Measurements from ENCODE around the gene AMER1. TPM values are rescaled to one million over a fixed set of nuclear protein-coding genes. Genes with fewer than 3 reads are reported as not detected.

AMER1 gene
- total and polyA plus RNA-seq, 2 of the 8 experiments (the other 6 are each of a cell fraction or from before 2014, with no cell fraction given), result 3.3 to 9.4 TPM

DNA sequence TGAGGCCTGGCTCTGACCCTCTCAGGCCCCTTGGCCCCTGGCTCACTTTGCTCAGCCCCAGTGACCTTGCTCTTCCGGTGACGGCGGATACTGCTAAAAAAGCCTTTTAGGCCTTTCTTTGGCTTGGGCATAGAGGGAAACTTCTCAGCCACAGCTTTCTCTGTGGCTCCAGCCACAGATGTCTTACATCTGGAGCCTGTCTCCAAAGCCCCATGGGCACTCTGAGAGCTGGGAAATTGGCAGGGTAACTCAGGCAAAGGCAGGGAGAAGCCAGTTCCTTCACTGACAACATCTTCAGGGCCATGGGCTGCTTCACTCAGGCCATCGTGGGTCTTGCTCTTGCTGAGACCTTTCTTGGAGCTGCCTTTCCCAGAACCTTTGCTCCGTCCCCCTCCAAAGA, 12.8 kb downstream of the AMER1 start:
- H3K4ac ChIP-seq (replicated peaks; ENCODE audit: insufficient read length, low read depth, low read length), result no peak overlapping the region
- H3K36me3 ChIP-seq (ENCODE audit: control insufficient read depth in 2 of 4, insufficient read depth in 4 of 4, low read length in 3 of 4), result peaks cover 0 to 7% (median 2%) of the 10 kb centered on the region in 4 experiments; a peak in 3 of 8 replicates
- H2AK5ac ChIP-seq (ENCODE audit: low read depth, low read length), result no peak overlapping the region
- peaks cover 0 to 1% of the 10 kb centered on the region in 2 experiments for H4K20me1 ChIP-seq (replicated peaks in 1 of 2; ENCODE audit: control insufficient read depth in 1 of 2, insufficient read depth in 2 of 2, low read length in 2 of 2)
- no peak overlapping the region for H3K14ac ChIP-seq (ENCODE audit: insufficient read length)
- H3K79me2 ChIP-seq (ENCODE audit: control insufficient read depth in 1 of 2, insufficient read depth in 2 of 2, low read length in 2 of 2), result no peaks in the 10 kb centered on the region
- H3K18ac ChIP-seq (ENCODE audit: extremely low read depth, low read length), result no peak overlapping the region
- ChIA-PET CTCF (ENCODE audit: partially characterized antibody) (no interaction called here), POLR2A (ENCODE audit: partially characterized antibody) (no interaction called here)
- no peak overlapping the region for H3K4me3 ChIP-seq (ENCODE audit: extremely low read depth in 1 of 4, insufficient read depth in 2 of 4, low read depth in 3 of 4, low read length in 4 of 4)
- no peaks in the 10 kb centered on the region for H3K9me3 ChIP-seq (ENCODE audit: insufficient read depth in 2 of 2, low read depth in 1 of 2, low read length in 1 of 2)
- TF ChIP-seq BCL11A (IDR thresholded peaks at IDR 0.05; ENCODE audit: low read depth in 2 of 2, low read length in 2 of 2) (no peak), GABPA (IDR thresholded peaks at IDR 0.05; ENCODE audit: borderline replicate concordance, insufficient read depth, low read length) (no peak), TAF1 (IDR thresholded peaks at IDR 0.05; ENCODE audit: low read depth, low read length) (no peak), RXRA (IDR thresholded peaks at IDR 0.05; ENCODE audit: insufficient read depth, low read depth, low read length) (no peak), SIX5 (IDR thresholded peaks at IDR 0.05; ENCODE audit: low read depth, low read length) (no peak), CBX5 (IDR thresholded peaks at IDR 0.05; ENCODE audit: low read depth, low read length) (no peak), CREB1 (IDR thresholded peaks at IDR 0.05) (no peak), KDM1A (IDR thresholded peaks at IDR 0.05; ENCODE audit: borderline replicate concordance, low read length) (no peak), FOSL1 (IDR thresholded peaks at IDR 0.05; ENCODE audit: insufficient read depth, low read depth, low read length) (no peak), POLR2AphosphoS5 (IDR thresholded peaks at IDR 0.05; ENCODE audit: low read depth, low read length) (no peak), CHD1 (IDR thresholded peaks at IDR 0.05; ENCODE audit: low read depth, low read length) (no peak)
- H3K27ac ChIP-seq (ENCODE audit: low read depth, low read length), result no peak overlapping the region
- H2AFZ ChIP-seq (ENCODE audit: low read length), result no peak overlapping the region
- no peak overlapping the region for H3K56ac ChIP-seq (replicated peaks; ENCODE audit: insufficient read length, low read depth, low read length)
- H2BK12ac ChIP-seq (ENCODE audit: low read depth, low read length), result no peak overlapping the region
- H4K5ac ChIP-seq (ENCODE audit: insufficient read length, low read depth, low read length), result no peak overlapping the region
- FAIRE-seq (no peak), DNase-seq (ENCODE audit: low read depth in 1 of 2, low spot score in 2 of 2) (no peak)
- H2BK20ac ChIP-seq (ENCODE audit: low read length), result no peak overlapping the region
- H3K9ac ChIP-seq (replicated peaks in 1 of 4; ENCODE audit: extremely low read depth in 1 of 4, low read depth in 3 of 4, low read length in 3 of 4), result no peak overlapping the region
- no peak overlapping the region for H4K8ac ChIP-seq (ENCODE audit: extremely low read depth, insufficient read depth, low read length)
- H3K23ac ChIP-seq (ENCODE audit: insufficient read length), result no peak overlapping the region
- no peak overlapping the region for H2BK5ac ChIP-seq (ENCODE audit: low read depth, low read length)
- H2BK120ac ChIP-seq (replicated peaks; ENCODE audit: low read depth, low read length), result no peak overlapping the region
- no peak overlapping the region for H3K4me2 ChIP-seq (ENCODE audit: insufficient read depth in 1 of 2, low read depth in 2 of 2, low read length in 2 of 2)
- H3K27me3 ChIP-seq (replicated peaks in 1 of 4; ENCODE audit: control insufficient read depth in 3 of 4, extremely low read depth in 1 of 4, insufficient read depth in 3 of 4, low read length in 3 of 4), result no peaks in the 10 kb centered on the region
- 93% methylated on average over 5 of the region's 5 CpGs; no CpG with 5 or more reads in 1 of the 2 experiments for WGBS, 2 experiments (ENCODE audit: extremely low coverage in 1 of 2, insufficient coverage in 1 of 2, insufficient read length in 1 of 2, insufficient replicate concordance in 2 of 2, low coverage in 1 of 2, low lambda C conversion rate in 2 of 2, missing lambda C conversion rate in 1 of 2)
- H2BK15ac ChIP-seq (ENCODE audit: low read length), result no peak overlapping the region
- H4K91ac ChIP-seq (replicated peaks; ENCODE audit: insufficient read length, low read length), result no peak overlapping the region
- H3K79me1 ChIP-seq (ENCODE audit: low read depth, low read length), result no peaks in the 10 kb centered on the region
- H3K4me1 ChIP-seq (replicated peaks in 1 of 4; ENCODE audit: control insufficient read depth in 3 of 4, insufficient read depth in 4 of 4, low read length in 3 of 4), result no peaks in the 10 kb centered on the region; a peak in 2 of 7 replicates
- H3K23me2 ChIP-seq (ENCODE audit: low read depth, low read length), result no peaks in the 10 kb centered on the region

Measured in H1 (cell line).